Astrocyte (in vitro differentiated cells and primary cell): ENCODE measurements around the gene DNER. TPM values are rescaled to one million over a fixed set of nuclear protein-coding genes. Genes with fewer than 3 reads are reported as not detected.
A peak's percentile ranks its signal among the peaks of the same experiment; 100 is the strongest.

Experiments used
- DNase-seq: peaks from one replicate; pipeline ENCODE4 v3.0.0-alpha.2; 2010; ENCODE audit warnings: low read depth
- FAIRE-seq: peaks from 2 replicates; lab custom pipeline; 2011; peaks lifted over from hg19 to GRCh38; lab: Jason Lieb, UNC
- H2AFZ ChIP-seq: 2 replicates; pipeline ENCODE4 v1.6.0; 2012; ENCODE audit warnings: low read depth, low read length, inconsistent platforms
- H3K27ac ChIP-seq: 2 replicates; pipeline ENCODE4 v1.5.1; 2011; ENCODE audit warnings: low read depth, low read length, inconsistent platforms
- H3K27me3 ChIP-seq: 2 replicates; pipeline ENCODE4 v1.6.0; 2011; ENCODE audit warnings: low read length, inconsistent platforms; ENCODE audit not compliant: insufficient read depth
- H3K36me3 ChIP-seq: 2 replicates; pipeline ENCODE4 v1.5.1; 2011; ENCODE audit warnings: low read length, inconsistent platforms; ENCODE audit not compliant: insufficient read depth
- H3K4me1 ChIP-seq: 2 replicates; pipeline ENCODE4 v1.5.1; 2011; ENCODE audit warnings: low read length, inconsistent platforms; ENCODE audit not compliant: insufficient read depth
- H3K4me2 ChIP-seq: 2 replicates; pipeline ENCODE4 v1.6.0; 2012; ENCODE audit warnings: low read length, inconsistent platforms
- H3K4me3 ChIP-seq: 2 replicates; pipeline ENCODE4 v1.5.1; 2011; ENCODE audit warnings: low read depth, mild to moderate bottlenecking, low read length, inconsistent platforms; ENCODE audit not compliant: insufficient read depth
- H3K79me2 ChIP-seq: 2 replicates; pipeline ENCODE4 v1.6.0; 2012; ENCODE audit warnings: mild to moderate bottlenecking, low read length, inconsistent platforms; ENCODE audit not compliant: insufficient read depth
- H3K9ac ChIP-seq: 2 replicates; pipeline ENCODE4 v1.6.0; 2012; ENCODE audit warnings: mild to moderate bottlenecking, low read length, inconsistent platforms
- H3K9me3 ChIP-seq: 2 replicates; pipeline ENCODE4 v1.5.1; 2012; ENCODE audit warnings: low read depth, mild to moderate bottlenecking, low read length, inconsistent platforms; ENCODE audit not compliant: insufficient read depth
- H4K20me1 ChIP-seq: 2 replicates; pipeline ENCODE4 v1.6.0; 2012; ENCODE audit warnings: low read length, inconsistent platforms; ENCODE audit not compliant: insufficient read depth
- H3K27ac Mint-ChIP-seq: one replicate; pipeline ENCODE4 v1.8.0; 2021; ENCODE audit warnings: mild to moderate bottlenecking, mixed read lengths; ENCODE audit not compliant: unreplicated experiment
- H3K27me3 Mint-ChIP-seq: one replicate; pipeline ENCODE4 v1.8.0; 2021; ENCODE audit warnings: low read depth, mixed read lengths; ENCODE audit not compliant: unreplicated experiment
- H3K36me3 Mint-ChIP-seq: one replicate; pipeline ENCODE4 v1.8.0; 2021; ENCODE audit warnings: low read depth, mixed read lengths; ENCODE audit not compliant: unreplicated experiment
- H3K4me1 Mint-ChIP-seq: one replicate; pipeline ENCODE4 v1.8.0; 2021; ENCODE audit warnings: low read depth, mixed read lengths; ENCODE audit not compliant: unreplicated experiment
- H3K4me3 Mint-ChIP-seq: one replicate; pipeline ENCODE4 v1.8.0; 2021; ENCODE audit warnings: mild to moderate bottlenecking, moderate library complexity, mixed read lengths; ENCODE audit not compliant: unreplicated experiment
- H3K9me3 Mint-ChIP-seq: one replicate; pipeline ENCODE4 v1.8.0; 2021; ENCODE audit warnings: mild to moderate bottlenecking, mixed read lengths; ENCODE audit not compliant: unreplicated experiment
- EZH2 ChIP-seq: IDR thresholded peaks from 2 replicates; pipeline ENCODE4 v1.6.1; 2012; ENCODE audit warnings: mild to moderate bottlenecking, low read length, inconsistent platforms; ENCODE audit not compliant: insufficient read depth
- total RNA-seq: library from RNA; stranded (reverse); gene quantifications from 2 replicates; pipeline ENCODE4 v1.2.1, GENCODE V29; 2021
- TF ChIP-seq, protein P1 (sequence below): IDR thresholded peaks from 2 replicates; pipeline ENCODE4 v1.5.1; 2011; ENCODE audit warnings: low read depth, mild to moderate bottlenecking, inconsistent platforms, low read length, moderate library complexity; ENCODE audit not compliant: insufficient read depth

Gene DNER
- total RNA-seq, 1 donor from 2014 or later: 1.0 TPM

DNA sequence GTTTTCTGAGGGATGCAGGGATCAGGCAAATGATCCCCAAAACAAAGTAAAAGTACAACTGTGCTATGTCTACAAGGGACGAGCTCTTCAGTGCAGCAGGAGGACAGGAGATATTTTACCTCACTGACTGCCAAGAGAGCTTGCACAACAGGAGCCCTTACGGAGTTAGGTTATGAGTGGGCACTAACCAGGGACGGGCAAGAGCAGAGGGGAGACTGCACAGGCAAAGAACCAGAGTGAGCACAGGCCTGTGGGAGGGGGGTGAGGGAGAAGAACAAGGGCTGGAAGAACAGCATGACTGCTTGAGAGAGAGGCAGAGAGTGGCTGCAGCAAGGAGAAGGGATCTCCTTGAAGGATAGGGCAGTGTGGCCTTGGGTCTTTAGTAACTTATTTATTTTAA, 342.1 kb downstream of the DNER start:
- Histone ChIP-seq H3K36me3 (no peaks in the 10 kb centered on the region), H3K4me2 (no peak overlapping the region), H3K9me3 (no peaks in the 10 kb centered on the region), H3K27ac (no peak overlapping the region), H3K9ac (no peak overlapping the region), H2AFZ (no peak overlapping the region), H3K79me2 (no peaks in the 10 kb centered on the region), H3K4me1 (no peaks in the 10 kb centered on the region), H4K20me1 (no peaks in the 10 kb centered on the region), H3K27me3 (no peaks in the 10 kb centered on the region), H3K4me3 (no peak overlapping the region)
- Mint-ChIP-seq H3K27ac (no peak overlapping the region), H3K4me3 (no peak overlapping the region), H3K27me3 (peaks cover 5% of the 10 kb centered on the region), H3K36me3 (no peaks in the 10 kb centered on the region), H3K4me1 (peaks cover 11% of the 10 kb centered on the region), H3K9me3 (peaks cover 8% of the 10 kb centered on the region)
- FAIRE-seq (no peak), DNase-seq (no peak)
- no peak for TF ChIP-seq EZH2
- TF ChIP-seq, protein P1, sequence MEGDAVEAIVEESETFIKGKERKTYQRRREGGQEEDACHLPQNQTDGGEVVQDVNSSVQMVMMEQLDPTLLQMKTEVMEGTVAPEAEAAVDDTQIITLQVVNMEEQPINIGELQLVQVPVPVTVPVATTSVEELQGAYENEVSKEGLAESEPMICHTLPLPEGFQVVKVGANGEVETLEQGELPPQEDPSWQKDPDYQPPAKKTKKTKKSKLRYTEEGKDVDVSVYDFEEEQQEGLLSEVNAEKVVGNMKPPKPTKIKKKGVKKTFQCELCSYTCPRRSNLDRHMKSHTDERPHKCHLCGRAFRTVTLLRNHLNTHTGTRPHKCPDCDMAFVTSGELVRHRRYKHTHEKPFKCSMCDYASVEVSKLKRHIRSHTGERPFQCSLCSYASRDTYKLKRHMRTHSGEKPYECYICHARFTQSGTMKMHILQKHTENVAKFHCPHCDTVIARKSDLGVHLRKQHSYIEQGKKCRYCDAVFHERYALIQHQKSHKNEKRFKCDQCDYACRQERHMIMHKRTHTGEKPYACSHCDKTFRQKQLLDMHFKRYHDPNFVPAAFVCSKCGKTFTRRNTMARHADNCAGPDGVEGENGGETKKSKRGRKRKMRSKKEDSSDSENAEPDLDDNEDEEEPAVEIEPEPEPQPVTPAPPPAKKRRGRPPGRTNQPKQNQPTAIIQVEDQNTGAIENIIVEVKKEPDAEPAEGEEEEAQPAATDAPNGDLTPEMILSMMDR: no peak

DNA sequence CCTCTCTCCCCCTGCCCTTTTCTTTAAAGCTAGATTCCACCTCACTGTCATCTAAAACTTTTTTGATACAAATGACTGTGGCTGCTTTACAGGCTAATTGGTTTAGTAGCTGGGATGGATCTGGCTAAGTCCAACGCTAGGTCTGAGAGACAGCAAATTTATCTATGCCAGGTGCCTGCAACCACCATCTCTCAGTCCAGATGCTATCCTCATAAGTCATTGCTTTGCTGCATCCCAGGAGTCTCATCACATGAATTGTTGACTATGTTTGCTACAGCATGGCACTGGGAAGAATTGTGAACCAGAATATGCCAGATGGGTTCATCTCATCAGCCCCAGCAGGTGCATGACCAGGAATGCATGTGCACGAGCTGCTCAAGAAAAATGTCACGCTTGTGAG, 343.3 kb downstream of the DNER start:
- TF ChIP-seq, protein P1: no peak
- TF ChIP-seq EZH2: no peak
- Histone ChIP-seq H3K36me3 (no peaks in the 10 kb centered on the region), H4K20me1 (no peaks in the 10 kb centered on the region), H2AFZ (no peak overlapping the region), H3K27ac (no peak overlapping the region), H3K4me1 (no peaks in the 10 kb centered on the region), H3K4me3 (no peak overlapping the region), H3K9ac (no peak overlapping the region), H3K4me2 (no peak overlapping the region), H3K27me3 (no peaks in the 10 kb centered on the region), H3K79me2 (no peaks in the 10 kb centered on the region), H3K9me3 (no peaks in the 10 kb centered on the region)
- Mint-ChIP-seq H3K27ac (no peak overlapping the region), H3K4me1 (peaks cover 11% of the 10 kb centered on the region), H3K36me3 (no peaks in the 10 kb centered on the region), H3K27me3 (peaks cover 5% of the 10 kb centered on the region), H3K4me3 (no peak overlapping the region), H3K9me3 (peaks cover 10% of the 10 kb centered on the region)
- DNase-seq (no peak), FAIRE-seq (no peak)

DNA sequence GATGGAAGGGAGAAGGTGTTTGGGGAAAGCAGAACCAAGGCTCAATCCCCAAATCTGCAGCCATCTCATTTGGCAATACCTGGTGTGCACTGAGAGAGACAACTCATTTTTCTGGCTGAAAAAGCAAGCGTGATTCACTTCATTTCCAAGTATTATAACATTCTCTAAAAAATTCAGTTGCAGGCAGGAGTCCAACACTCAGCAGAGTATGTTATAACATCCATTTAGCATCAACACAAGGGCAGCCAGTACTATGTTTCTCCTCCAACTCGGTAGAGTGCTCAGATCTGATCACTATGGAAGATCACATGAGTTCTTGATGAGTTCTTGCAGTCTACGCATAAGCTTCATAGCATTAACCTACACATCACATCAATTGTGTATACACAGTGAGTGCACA, 343.8 kb downstream of the DNER start:
- H3K9me3 ChIP-seq: no peaks in the 10 kb centered on the region
- H3K4me1 ChIP-seq: no peaks in the 10 kb centered on the region
- no peak for TF ChIP-seq EZH2
- TF ChIP-seq, protein P1: no peak
- H2AFZ ChIP-seq: no peak overlapping the region
- H3K79me2 ChIP-seq: no peaks in the 10 kb centered on the region
- Mint-ChIP-seq H3K9me3 (peaks cover 11% of the 10 kb centered on the region), H3K4me3 (no peak overlapping the region), H3K4me1 (peaks cover 7% of the 10 kb centered on the region), H3K36me3 (no peaks in the 10 kb centered on the region), H3K27me3 (peaks cover 5% of the 10 kb centered on the region), H3K27ac (no peak overlapping the region)
- H3K36me3 ChIP-seq: no peaks in the 10 kb centered on the region
- no peak overlapping the region for H3K27ac ChIP-seq
- DNase-seq: peak; percentile 60
- no peak for FAIRE-seq
- H4K20me1 ChIP-seq: no peaks in the 10 kb centered on the region
- H3K4me3 ChIP-seq: no peak overlapping the region
- no peak overlapping the region for H3K4me2 ChIP-seq
- no peak overlapping the region for H3K9ac ChIP-seq
- no peaks in the 10 kb centered on the region for H3K27me3 ChIP-seq
